TTC549 (cell line): ENCODE data around the gene ARHGAP33.

Source experiments
- FAIRE-seq: peaks from 2 replicates; lab custom pipeline; 2012; peaks lifted over from hg19 to GRCh38; lab: Jason Lieb, UNC

The ARHGAP33 gene

GRCh38 chr19:35740423-35741202 is 34.8 kb upstream of the ARHGAP33 start:
- peak; percentile 56 for FAIRE-seq

- FAIRE-seq = no peak
Observed at GRCh38 chr19:35741203-35741515, 34.2 kb upstream of the ARHGAP33 start.

- no peak for FAIRE-seq
Observed at GRCh38 chr19:35742121-35742724, 33.1 kb upstream of the ARHGAP33 start, which contains the start of gene IGFLR1. TSS of gene IGFLR1 (minus strand) at chr19:35742452. CDS start at chr19:35741180, 1,272 bp downstream.

GRCh38 chr19:35743640-35744429 is 31.5 kb upstream of the ARHGAP33 start:
- no peak for FAIRE-seq

- FAIRE-seq = peak; percentile 56
Observed at GRCh38 chr19:35744430-35745327, 30.7 kb upstream of the ARHGAP33 start.

GRCh38 chr19:35745328-35746086 is 29.9 kb upstream of the ARHGAP33 start, which contains the start of the genes PSENEN and U2AF1L4:
TSS of gene PSENEN (plus strand) at chr19:35745651. CDS start at chr19:35745931, 280 bp downstream.
TSS of gene U2AF1L4 (minus strand) at chr19:35745418. CDS start at chr19:35745391, 27 bp downstream.
- peak; percentile 94 for FAIRE-seq

GRCh38 chr19:35746087-35746462 is 29.3 kb upstream of the ARHGAP33 start:
- FAIRE-seq = no peak

- FAIRE-seq = no peak
Observed at GRCh38 chr19:35746531-35746930, 28.8 kb upstream of the ARHGAP33 start.

- FAIRE-seq = peak; percentile 97
Observed at GRCh38 chr19:35748106-35749020, 27.0 kb upstream of the ARHGAP33 start, which contains the start of gene LIN37. TSS of gene LIN37 (plus strand) at chr19:35748576. CDS start at chr19:35748725, 149 bp downstream.

- no peak for FAIRE-seq
Observed at GRCh38 chr19:35750167-35750566, 25.2 kb upstream of the ARHGAP33 start.

GRCh38 chr19:35751839-35752745 is 23.3 kb upstream of the ARHGAP33 start:
- no peak for FAIRE-seq

- FAIRE-seq = no peak
Observed at GRCh38 chr19:35752746-35753350, 22.5 kb upstream of the ARHGAP33 start.

GRCh38 chr19:35753634-35754369 is 21.6 kb upstream of the ARHGAP33 start:
- no peak for FAIRE-seq

- no peak for FAIRE-seq
Observed at GRCh38 chr19:35754370-35755130, 20.8 kb upstream of the ARHGAP33 start.

- no peak for FAIRE-seq
Observed at GRCh38 chr19:35755131-35755549, 20.2 kb upstream of the ARHGAP33 start.

- no peak for FAIRE-seq
Observed at GRCh38 chr19:35755550-35756376, 19.6 kb upstream of the ARHGAP33 start.
